GM12801 (cell line): Measurements from ENCODE around the gene CA10.

Experiments used
- TF ChIP-seq, protein P1 (sequence below): IDR thresholded peaks from one replicate; pipeline ENCODE4 v1.5.1; 2011; ENCODE audit warnings: control low read depth; ENCODE audit not compliant: insufficient read length; ENCODE audit errors: extremely low read depth

CA10 gene

DNA sequence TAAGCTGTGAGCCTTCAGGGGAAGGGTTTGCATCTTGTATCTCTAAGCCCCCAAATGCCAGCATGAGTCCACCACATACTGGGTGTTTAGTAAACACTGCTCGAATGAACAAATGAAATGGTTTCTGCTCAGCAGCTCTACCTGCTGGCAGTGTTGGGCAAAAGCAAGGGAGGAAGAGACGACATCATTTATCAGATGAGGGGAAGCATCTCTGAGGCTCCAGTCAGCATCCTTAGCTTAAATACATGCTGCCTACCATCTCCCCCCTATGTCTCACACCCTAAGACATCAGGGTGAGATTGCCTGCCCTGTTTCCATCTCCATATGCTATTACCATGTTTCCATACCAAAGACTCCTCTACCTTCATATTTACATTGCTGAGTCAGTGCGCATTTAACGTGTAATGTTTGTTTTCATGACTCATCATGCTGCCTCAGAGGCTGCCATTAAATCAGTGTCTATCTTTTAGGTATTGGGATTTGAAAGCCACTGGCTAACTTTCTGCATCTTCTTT is 518.3 kb downstream of the CA10 start:
- TF ChIP-seq, protein P1, sequence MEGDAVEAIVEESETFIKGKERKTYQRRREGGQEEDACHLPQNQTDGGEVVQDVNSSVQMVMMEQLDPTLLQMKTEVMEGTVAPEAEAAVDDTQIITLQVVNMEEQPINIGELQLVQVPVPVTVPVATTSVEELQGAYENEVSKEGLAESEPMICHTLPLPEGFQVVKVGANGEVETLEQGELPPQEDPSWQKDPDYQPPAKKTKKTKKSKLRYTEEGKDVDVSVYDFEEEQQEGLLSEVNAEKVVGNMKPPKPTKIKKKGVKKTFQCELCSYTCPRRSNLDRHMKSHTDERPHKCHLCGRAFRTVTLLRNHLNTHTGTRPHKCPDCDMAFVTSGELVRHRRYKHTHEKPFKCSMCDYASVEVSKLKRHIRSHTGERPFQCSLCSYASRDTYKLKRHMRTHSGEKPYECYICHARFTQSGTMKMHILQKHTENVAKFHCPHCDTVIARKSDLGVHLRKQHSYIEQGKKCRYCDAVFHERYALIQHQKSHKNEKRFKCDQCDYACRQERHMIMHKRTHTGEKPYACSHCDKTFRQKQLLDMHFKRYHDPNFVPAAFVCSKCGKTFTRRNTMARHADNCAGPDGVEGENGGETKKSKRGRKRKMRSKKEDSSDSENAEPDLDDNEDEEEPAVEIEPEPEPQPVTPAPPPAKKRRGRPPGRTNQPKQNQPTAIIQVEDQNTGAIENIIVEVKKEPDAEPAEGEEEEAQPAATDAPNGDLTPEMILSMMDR = no peak

DNA sequence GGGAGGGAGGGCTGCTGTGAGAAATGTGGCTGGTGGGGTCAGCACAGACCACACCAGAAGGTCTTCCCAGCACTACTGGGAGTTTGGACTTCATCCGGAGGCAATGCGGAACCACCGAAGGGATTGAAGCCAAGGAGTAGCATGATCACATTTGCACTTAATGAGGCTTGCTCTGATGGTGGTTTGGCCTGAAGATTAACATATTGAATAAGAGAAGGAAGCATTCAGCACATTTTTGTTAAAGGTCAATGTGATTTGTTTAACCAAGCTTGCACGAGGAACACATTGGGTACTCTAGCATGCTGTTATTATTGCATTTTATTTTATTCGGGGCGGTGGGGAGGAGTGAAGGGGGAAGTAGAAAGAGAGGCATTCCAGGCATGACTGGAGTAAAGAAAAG is 519.5 kb downstream of the CA10 start:
- TF ChIP-seq, protein P1 = no peak

DNA sequence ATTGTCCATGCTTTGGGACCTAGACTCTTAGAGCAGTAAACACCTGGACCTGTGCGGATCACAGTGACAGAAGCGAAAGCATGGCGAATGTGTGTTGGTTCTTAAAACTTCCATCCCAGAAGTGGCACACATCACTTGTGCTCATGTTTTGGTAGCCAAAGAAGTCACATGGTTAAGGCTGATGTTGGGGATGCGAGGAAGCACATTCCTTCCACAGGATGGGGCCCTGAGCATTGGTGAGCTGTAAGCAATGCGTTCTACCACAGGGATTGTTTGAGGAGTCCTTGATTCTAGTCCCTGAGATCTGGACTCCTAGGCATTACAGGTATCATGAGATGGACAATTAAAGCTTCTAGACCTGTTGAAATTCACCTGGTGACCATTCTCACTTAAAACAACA is 522.2 kb downstream of the CA10 start:
- TF ChIP-seq, protein P1 = no peak

DNA sequence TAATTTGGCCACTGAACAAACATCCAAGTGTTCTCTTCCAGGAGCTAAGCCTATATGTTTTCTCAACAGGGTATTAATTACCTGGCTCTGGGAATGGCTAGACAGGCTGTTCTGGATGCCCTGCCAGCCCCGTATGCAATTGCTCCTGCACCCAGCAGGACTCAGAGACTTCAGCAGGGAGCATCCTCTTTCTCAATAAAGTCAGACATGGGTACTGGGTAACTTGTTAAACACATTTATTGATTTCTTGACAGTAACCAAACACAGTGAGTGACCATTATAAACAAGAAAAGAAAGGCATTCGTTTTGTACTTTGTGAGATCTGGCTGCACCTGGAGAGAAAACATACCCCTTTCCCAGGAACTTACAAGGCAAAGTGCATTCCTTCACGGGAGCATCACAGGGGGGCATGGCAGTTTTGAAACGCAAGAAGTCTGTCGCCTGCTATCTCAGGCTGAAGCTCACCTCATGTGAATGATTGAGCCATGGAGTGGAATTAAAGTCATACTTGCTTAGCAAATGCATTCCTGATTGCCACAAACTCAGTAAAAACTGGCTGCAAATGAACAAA is 528.3 kb downstream of the CA10 start:
- TF ChIP-seq, protein P1 = no peak

DNA sequence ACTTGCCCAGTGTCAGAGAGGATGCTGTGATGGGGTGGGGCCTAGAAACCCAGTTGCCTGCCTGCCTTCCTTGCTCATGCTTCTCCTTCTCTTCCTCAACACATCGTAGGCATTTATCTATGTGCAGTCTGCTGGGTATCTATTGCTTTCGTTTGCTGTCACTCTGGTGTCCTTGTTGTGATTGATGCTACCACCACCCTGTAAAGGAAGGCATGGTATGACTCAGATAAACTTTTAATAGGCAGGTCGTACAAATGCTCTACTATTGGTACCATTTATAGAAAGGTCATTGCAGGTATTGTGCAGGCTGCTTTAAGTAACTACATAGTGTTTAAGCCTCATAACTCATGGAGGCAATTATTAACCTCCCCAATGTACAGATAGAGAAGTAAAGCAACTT is 529.3 kb downstream of the CA10 start:
- TF ChIP-seq, protein P1 = no peak

DNA sequence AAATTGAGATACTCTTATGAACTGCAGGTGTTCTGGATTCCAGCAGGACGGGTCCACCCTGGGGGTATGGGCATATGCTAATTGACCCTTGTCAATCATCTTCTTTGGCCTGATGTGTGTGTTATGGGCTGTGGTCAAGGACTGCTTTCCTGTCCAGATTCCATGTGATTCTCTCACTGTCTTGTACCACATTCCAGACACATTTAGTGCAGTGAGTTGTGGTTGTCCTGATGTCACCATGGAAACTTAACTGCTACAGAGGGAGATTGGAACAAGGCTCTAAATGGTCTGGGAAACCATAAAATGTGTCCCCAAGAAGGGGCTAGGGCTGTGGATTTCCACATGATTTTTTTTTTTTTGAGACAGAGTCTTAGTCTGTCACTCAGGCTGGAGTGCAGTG is 530.7 kb downstream of the CA10 start:
- TF ChIP-seq, protein P1 = no peak

DNA sequence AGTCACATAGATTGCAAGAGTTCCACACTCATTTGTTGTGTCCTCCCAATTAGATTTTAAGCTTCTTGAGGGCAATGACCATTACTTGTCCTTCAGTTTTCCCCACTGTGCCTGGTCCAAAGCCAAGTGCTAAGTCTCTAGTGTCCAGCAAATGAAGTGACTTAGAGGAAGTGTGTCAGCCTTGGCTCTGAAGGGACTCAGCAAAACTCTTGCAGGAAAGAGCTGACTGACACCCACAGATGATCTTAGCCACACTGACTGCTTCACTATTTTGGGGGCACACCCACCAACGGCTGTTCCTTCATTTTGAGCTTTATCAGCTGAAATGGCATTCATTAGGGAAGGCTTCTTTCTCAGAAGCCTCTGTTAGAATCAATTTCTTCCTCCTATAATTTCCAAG is 540.0 kb downstream of the CA10 start:
- TF ChIP-seq, protein P1 = no peak
